Smooth muscle cell (in vitro differentiated cells): ENCODE data around the gene DMTF1. TPM values are rescaled to one million over a fixed set of nuclear protein-coding genes. Genes with fewer than 3 reads are reported as not detected.

Source experiments
- polyA plus RNA-seq: library from polyadenylated mRNA; unstranded; fragments of >200 nt; fragmentation: Nextera tagmentation; extraction: Ambion mirVana; gene quantifications from 2 replicates; pipeline ENCODE4 v1.2.1, GENCODE V29; 2016
- small RNA-seq: library from RNA; depleted of rRNA; stranded (forward); fragments of <200 nt; gene quantifications from one replicate; pipeline ENCODE3, GENCODE V24; 2014
- total RNA-seq: library from RNA; depleted of rRNA; stranded (reverse); fragments of >200 nt; gene quantifications from 2 replicates; pipeline ENCODE4 v1.2.3, GENCODE V29; 2014

The DMTF1 gene
- total and polyA plus RNA-seq, 2 experiments from 2014 or later: 31.7 to 109 TPM

Small RNA genes within 50 kb of the gene (small RNA-seq; reads per million reads assigned to genes)
- gene RF00019 (not detected), gene RF02271 (not detected)

Other genes with a start within 250 kb of the DMTF1 start
- gene ELAPOR2, start 92.8 kb upstream of the DMTF1 start, total RNA-seq: 27.6 and 36.4 TPM in 2 replicates
- 21.7 and 28.2 TPM in 2 replicates for gene ELAPOR2, start 92.8 kb upstream of the DMTF1 start, polyA plus RNA-seq
- 32.7 and 63.0 TPM in 2 replicates for gene TMEM243, start 67.3 kb downstream of the DMTF1 start, total RNA-seq
- gene TMEM243, start 67.3 kb downstream of the DMTF1 start, polyA plus RNA-seq: 43.7 and 44.3 TPM in 2 replicates
- gene CROT, start 193.2 kb downstream of the DMTF1 start, total RNA-seq: 20.8 and 24.1 TPM in 2 replicates
- 9.5 and 13.8 TPM in 2 replicates for gene CROT, start 193.2 kb downstream of the DMTF1 start, polyA plus RNA-seq